Astrocyte (in vitro differentiated cells and primary cell): Measurements from ENCODE around the gene IFT27. TPM values are rescaled to one million over a fixed set of nuclear protein-coding genes. Genes with fewer than 3 reads are reported as not detected.

ENCODE experiments used
- DNase-seq: peaks from one replicate; pipeline ENCODE4 v3.0.0-alpha.2; 2010; ENCODE audit warnings: low read depth
- FAIRE-seq: peaks from 2 replicates; lab custom pipeline; 2011; peaks lifted over from hg19 to GRCh38; lab: Jason Lieb, UNC
- H2AFZ ChIP-seq: 2 replicates; pipeline ENCODE4 v1.6.0; 2012; ENCODE audit warnings: low read depth, low read length, inconsistent platforms
- H3K27ac ChIP-seq: 2 replicates; pipeline ENCODE4 v1.5.1; 2011; ENCODE audit warnings: low read depth, low read length, inconsistent platforms
- H3K27me3 ChIP-seq: 2 replicates; pipeline ENCODE4 v1.6.0; 2011; ENCODE audit warnings: low read length, inconsistent platforms; ENCODE audit not compliant: insufficient read depth
- H3K36me3 ChIP-seq: 2 replicates; pipeline ENCODE4 v1.5.1; 2011; ENCODE audit warnings: low read length, inconsistent platforms; ENCODE audit not compliant: insufficient read depth
- H3K4me1 ChIP-seq: 2 replicates; pipeline ENCODE4 v1.5.1; 2011; ENCODE audit warnings: low read length, inconsistent platforms; ENCODE audit not compliant: insufficient read depth
- H3K4me2 ChIP-seq: 2 replicates; pipeline ENCODE4 v1.6.0; 2012; ENCODE audit warnings: low read length, inconsistent platforms
- H3K4me3 ChIP-seq: 2 replicates; pipeline ENCODE4 v1.5.1; 2011; ENCODE audit warnings: low read depth, mild to moderate bottlenecking, low read length, inconsistent platforms; ENCODE audit not compliant: insufficient read depth
- H3K79me2 ChIP-seq: 2 replicates; pipeline ENCODE4 v1.6.0; 2012; ENCODE audit warnings: mild to moderate bottlenecking, low read length, inconsistent platforms; ENCODE audit not compliant: insufficient read depth
- H3K9ac ChIP-seq: 2 replicates; pipeline ENCODE4 v1.6.0; 2012; ENCODE audit warnings: mild to moderate bottlenecking, low read length, inconsistent platforms
- H3K9me3 ChIP-seq: 2 replicates; pipeline ENCODE4 v1.5.1; 2012; ENCODE audit warnings: low read depth, mild to moderate bottlenecking, low read length, inconsistent platforms; ENCODE audit not compliant: insufficient read depth
- H4K20me1 ChIP-seq: 2 replicates; pipeline ENCODE4 v1.6.0; 2012; ENCODE audit warnings: low read length, inconsistent platforms; ENCODE audit not compliant: insufficient read depth
- H3K27ac Mint-ChIP-seq: one replicate; pipeline ENCODE4 v1.8.0; 2021; ENCODE audit warnings: mild to moderate bottlenecking, mixed read lengths; ENCODE audit not compliant: unreplicated experiment
- H3K27me3 Mint-ChIP-seq: one replicate; pipeline ENCODE4 v1.8.0; 2021; ENCODE audit warnings: low read depth, mixed read lengths; ENCODE audit not compliant: unreplicated experiment
- H3K36me3 Mint-ChIP-seq: one replicate; pipeline ENCODE4 v1.8.0; 2021; ENCODE audit warnings: low read depth, mixed read lengths; ENCODE audit not compliant: unreplicated experiment
- H3K4me1 Mint-ChIP-seq: one replicate; pipeline ENCODE4 v1.8.0; 2021; ENCODE audit warnings: low read depth, mixed read lengths; ENCODE audit not compliant: unreplicated experiment
- H3K4me3 Mint-ChIP-seq: one replicate; pipeline ENCODE4 v1.8.0; 2021; ENCODE audit warnings: mild to moderate bottlenecking, moderate library complexity, mixed read lengths; ENCODE audit not compliant: unreplicated experiment
- H3K9me3 Mint-ChIP-seq: one replicate; pipeline ENCODE4 v1.8.0; 2021; ENCODE audit warnings: mild to moderate bottlenecking, mixed read lengths; ENCODE audit not compliant: unreplicated experiment
- CTCF ChIP-seq: IDR thresholded peaks from 2 replicates; pipeline ENCODE4 v1.5.1; 2011; ENCODE audit warnings: low read depth, mild to moderate bottlenecking, inconsistent platforms, low read length, moderate library complexity; ENCODE audit not compliant: insufficient read depth
- EZH2 ChIP-seq: IDR thresholded peaks from 2 replicates; pipeline ENCODE4 v1.6.1; 2012; ENCODE audit warnings: mild to moderate bottlenecking, low read length, inconsistent platforms; ENCODE audit not compliant: insufficient read depth
- total RNA-seq: library from RNA; stranded (reverse); gene quantifications from 2 replicates; pipeline ENCODE4 v1.2.1, GENCODE V29; 2021

The IFT27 gene
- total RNA-seq, 1 donor from 2014 or later: 30.1 TPM

- no peaks in the 10 kb centered on the region for H4K20me1 ChIP-seq
- Mint-ChIP-seq H3K36me3 (no peaks in the 10 kb centered on the region), H3K4me1 (no peaks in the 10 kb centered on the region), H3K4me3 (no peak overlapping the region), H3K27ac (no peak overlapping the region), H3K9me3 (peaks cover 6% of the 10 kb centered on the region), H3K27me3 (peaks cover 46% of the 10 kb centered on the region)
- no peak overlapping the region for H2AFZ ChIP-seq
- no peak overlapping the region for H3K4me3 ChIP-seq
- no peak overlapping the region for H3K27ac ChIP-seq
- H3K4me1 ChIP-seq: no peaks in the 10 kb centered on the region
- no peak overlapping the region for H3K4me2 ChIP-seq
- no peaks in the 10 kb centered on the region for H3K9me3 ChIP-seq
- TF ChIP-seq CTCF (no peak), EZH2 (no peak)
- no peak for DNase-seq
- H3K27me3 ChIP-seq: peaks cover 11% of the 10 kb centered on the region
- no peaks in the 10 kb centered on the region for H3K36me3 ChIP-seq
- H3K9ac ChIP-seq: no peak overlapping the region
- no peaks in the 10 kb centered on the region for H3K79me2 ChIP-seq
- no peak for FAIRE-seq
Measured at GRCh38 chr22:36745301-36745995, 30.5 kb downstream of the IFT27 start.

- no peak overlapping the region for H3K27ac ChIP-seq
- no peak overlapping the region for H3K9ac ChIP-seq
- H4K20me1 ChIP-seq: no peaks in the 10 kb centered on the region
- no peak overlapping the region for H3K4me3 Mint-ChIP-seq
- no peaks in the 10 kb centered on the region for H3K79me2 ChIP-seq
- H3K27me3 Mint-ChIP-seq: peaks cover 47% of the 10 kb centered on the region
- FAIRE-seq (no peak), DNase-seq (no peak)
- TF ChIP-seq CTCF (no peak), EZH2 (no peak)
- H3K27ac Mint-ChIP-seq: no peak overlapping the region
- H3K4me1 Mint-ChIP-seq: no peaks in the 10 kb centered on the region
- no peaks in the 10 kb centered on the region for H3K36me3 ChIP-seq
- no peaks in the 10 kb centered on the region for H3K36me3 Mint-ChIP-seq
- no peak overlapping the region for H2AFZ ChIP-seq
- H3K4me3 ChIP-seq: no peak overlapping the region
- no peaks in the 10 kb centered on the region for H3K4me1 ChIP-seq
- no peaks in the 10 kb centered on the region for H3K9me3 ChIP-seq
- H3K9me3 Mint-ChIP-seq: peaks cover 6% of the 10 kb centered on the region
- no peak overlapping the region for H3K4me2 ChIP-seq
- H3K27me3 ChIP-seq: peaks cover 5% of the 10 kb centered on the region
Measured at GRCh38 chr22:36744791-36745190, 31.1 kb downstream of the IFT27 start.

GRCh38 chr22:36744413-36744765, 31.5 kb downstream of the IFT27 start:
- TF ChIP-seq CTCF (no peak), EZH2 (no peak)
- Mint-ChIP-seq H3K4me3 (no peak overlapping the region), H3K27ac (no peak overlapping the region), H3K4me1 (no peaks in the 10 kb centered on the region), H3K27me3 (peaks cover 47% of the 10 kb centered on the region), H3K9me3 (peaks cover 6% of the 10 kb centered on the region), H3K36me3 (no peaks in the 10 kb centered on the region)
- Histone ChIP-seq H3K4me3 (no peak overlapping the region), H3K27me3 (peaks cover 4% of the 10 kb centered on the region), H3K79me2 (no peaks in the 10 kb centered on the region), H3K9me3 (no peaks in the 10 kb centered on the region), H3K4me2 (no peak overlapping the region), H4K20me1 (no peaks in the 10 kb centered on the region), H3K9ac (no peak overlapping the region), H3K36me3 (no peaks in the 10 kb centered on the region), H3K4me1 (no peaks in the 10 kb centered on the region), H2AFZ (no peak overlapping the region), H3K27ac (no peak overlapping the region)
- FAIRE-seq (no peak), DNase-seq (no peak)
